Central memory CD4-positive, alpha-beta T cell (primary cell): ENCODE data around the gene PIP5K1A.
"Not testable (repeated sequence)": the region's sequence is repeated elsewhere in the genome, so short reads cannot be mapped to it uniquely, and the experiment has no call there.

Source experiments
- DNase-seq: peaks from one replicate; pipeline ENCODE4 v3.0.0; 2022
- total RNA-seq, 3 experiments: gene quantifications; one replicate each; lab custom pipeline; 2026; lab: John Stamatoyannopoulos, UW

The PIP5K1A gene, protein sequence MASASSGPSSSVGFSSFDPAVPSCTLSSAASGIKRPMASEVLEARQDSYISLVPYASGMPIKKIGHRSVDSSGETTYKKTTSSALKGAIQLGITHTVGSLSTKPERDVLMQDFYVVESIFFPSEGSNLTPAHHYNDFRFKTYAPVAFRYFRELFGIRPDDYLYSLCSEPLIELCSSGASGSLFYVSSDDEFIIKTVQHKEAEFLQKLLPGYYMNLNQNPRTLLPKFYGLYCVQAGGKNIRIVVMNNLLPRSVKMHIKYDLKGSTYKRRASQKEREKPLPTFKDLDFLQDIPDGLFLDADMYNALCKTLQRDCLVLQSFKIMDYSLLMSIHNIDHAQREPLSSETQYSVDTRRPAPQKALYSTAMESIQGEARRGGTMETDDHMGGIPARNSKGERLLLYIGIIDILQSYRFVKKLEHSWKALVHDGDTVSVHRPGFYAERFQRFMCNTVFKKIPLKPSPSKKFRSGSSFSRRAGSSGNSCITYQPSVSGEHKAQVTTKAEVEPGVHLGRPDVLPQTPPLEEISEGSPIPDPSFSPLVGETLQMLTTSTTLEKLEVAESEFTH
- 65.8 to 189 (median 74.3) reads per million in 3 experiments for total RNA-seq

DNA sequence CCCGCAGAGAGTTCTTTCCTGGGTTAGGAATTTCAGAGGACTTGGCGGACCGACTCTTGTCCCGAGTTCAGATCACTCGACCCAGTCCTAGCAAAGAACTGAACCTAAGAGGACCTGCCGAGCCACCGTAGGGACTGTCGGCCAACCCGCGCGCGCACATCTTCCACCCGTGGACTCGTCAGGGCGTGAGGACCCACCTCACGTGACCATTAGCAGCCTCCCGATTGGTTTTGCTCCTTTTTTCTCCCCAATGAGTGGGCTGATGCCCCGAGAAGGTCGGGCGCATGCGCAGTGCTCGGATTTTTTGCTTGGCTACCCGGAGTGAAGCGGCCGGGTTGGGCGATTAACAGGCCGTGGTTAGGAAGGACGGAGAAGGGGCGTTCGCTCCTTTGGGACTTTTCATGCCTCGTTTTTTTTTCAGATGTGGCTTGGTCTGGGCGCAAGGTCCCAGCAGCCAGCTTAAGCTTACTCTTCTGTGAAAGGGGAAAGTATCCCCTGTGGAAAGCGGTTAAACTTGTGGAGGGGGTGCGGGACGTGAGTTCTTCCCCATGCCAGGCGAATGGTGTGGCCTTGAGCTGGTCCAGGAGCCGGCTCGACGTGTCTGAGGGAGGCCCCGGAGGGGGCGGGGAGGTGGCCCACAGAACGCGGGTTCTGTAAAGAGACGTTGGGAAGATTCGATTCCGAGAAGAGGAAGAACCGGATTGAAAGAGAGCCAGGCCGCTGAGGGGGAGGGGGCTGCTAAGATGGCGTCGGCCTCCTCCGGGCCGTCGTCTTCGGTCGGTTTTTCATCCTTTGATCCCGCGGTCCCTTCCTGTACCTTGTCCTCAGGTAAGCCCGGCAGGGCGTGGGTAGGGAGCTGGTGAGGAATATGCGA lies at the start of gene PIP5K1A:
Gene PIP5K1A (plus strand): TSS at position 299 of the 874 bp plus-strand sequence. CDS start 445 bp downstream, at position 744.
- peak; percentile 98 for DNase-seq

DNA sequence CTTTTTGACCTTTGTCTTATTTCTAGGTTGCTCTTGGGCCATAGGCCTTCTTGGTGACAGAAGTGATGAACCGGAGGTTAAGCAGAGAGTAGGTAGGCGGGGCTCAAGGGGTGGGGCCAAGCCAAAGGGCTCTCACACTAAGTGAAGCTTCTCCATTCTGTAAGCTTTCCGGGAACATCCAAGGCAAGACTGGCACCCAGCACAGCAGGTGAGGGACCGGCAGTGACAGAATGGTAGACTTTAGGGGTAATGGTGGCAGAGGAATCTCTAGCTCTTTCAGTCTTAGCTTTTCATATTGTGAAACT lies 41.9 kb upstream of the PIP5K1A start, which contains the start of gene TNFAIP8L2:
Gene TNFAIP8L2 (plus strand): TSS at position 135 of the 305 bp plus-strand sequence. CDS start 2,049 bp downstream, outside the sequence.
- peak; percentile 58 for DNase-seq

DNA sequence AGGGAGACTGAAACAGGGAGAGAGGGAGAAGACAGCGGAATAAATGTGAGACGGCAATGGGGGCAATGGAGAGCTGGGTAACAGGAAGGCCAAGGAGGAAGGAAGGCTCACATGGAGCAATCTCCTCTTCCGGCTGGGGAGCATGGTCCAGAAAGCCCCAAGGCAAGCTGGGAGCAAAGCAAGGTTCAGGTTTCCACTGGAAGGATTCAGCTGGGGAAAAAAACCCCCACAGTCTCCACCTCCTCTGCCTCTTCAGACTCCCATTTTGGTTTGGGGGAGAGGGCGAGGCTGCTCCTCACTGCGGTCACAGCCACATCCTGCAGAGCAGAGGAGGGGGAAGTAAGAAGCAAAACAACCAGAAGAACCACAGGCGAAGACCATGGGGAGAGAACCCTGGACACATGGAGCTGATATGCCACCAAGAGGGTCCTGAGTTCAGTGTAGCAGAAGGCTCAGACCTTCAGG lies 41.3 kb upstream of the PIP5K1A start:
- DNase-seq, result peak; percentile 75

GRCh38 chr1:151158326-151158725 lies 40.0 kb upstream of the PIP5K1A start:
- DNase-seq, result no peak

DNA sequence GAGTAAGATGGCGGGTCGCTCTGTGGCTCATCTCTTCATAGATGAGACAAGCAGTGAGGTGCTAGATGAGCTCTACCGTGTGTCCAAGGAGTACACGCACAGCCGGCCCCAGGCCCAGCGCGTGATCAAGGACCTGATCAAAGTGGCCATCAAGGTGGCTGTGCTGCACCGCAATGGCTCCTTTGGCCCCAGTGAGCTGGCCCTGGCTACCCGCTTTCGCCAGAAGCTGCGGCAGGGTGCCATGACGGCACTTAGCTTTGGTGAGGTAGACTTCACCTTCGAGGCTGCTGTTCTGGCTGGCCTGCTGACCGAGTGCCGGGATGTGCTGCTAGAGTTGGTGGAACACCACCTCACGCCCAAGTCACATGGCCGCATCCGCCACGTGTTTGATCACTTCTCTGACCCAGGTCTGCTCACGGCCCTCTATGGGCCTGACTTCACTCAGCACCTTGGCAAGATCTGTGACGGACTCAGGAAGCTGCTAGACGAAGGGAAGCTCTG lies 39.6 kb upstream of the PIP5K1A start:
- no peak for DNase-seq

DNA sequence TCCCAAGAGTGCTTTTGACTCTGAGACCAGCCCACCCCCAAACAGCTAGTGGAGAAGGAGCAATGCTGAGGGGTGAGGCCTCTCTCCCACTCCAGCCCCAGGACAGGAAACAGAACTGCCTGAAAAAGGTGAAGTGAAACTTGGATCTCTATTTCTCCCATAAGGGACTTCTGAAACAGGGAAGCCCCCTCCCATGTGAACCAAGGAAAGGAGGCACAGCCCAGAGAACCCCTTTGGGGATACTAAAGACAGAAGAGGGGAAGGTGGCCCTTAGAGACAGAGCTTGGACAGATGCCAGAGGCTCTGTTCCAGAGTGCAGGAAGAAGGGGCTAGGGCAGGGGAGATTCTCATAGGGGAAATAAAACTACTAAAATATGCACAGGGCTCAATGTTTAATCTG lies 39.0 kb upstream of the PIP5K1A start:
- DNase-seq, result no peak

DNA sequence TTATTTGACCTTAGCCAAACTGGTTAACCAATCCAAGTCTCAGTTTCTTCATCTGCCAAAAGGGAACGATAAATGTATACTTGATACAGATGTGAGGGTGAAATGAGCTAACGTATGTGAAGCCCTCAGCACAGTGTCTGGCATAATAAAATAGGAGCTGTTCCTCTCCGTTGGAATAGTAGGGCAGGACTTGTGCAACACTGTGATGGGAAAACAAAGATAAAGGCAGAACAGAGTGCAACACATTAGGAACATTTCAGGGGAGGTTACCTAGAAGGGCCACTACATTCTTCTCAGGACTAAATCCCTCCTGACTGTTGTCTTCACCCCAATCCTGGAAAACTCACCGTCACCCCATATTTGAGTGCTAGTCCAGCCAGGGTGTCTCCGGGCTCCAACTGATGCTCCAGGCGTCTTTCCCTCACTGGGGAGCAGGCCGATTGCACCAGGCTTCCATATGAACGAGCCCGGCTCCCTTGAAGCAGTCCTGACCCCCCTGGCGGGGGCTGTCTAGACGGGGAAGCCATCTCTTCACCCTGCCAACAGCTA lies 33.5 kb upstream of the PIP5K1A start:
- no peak for DNase-seq

DNA sequence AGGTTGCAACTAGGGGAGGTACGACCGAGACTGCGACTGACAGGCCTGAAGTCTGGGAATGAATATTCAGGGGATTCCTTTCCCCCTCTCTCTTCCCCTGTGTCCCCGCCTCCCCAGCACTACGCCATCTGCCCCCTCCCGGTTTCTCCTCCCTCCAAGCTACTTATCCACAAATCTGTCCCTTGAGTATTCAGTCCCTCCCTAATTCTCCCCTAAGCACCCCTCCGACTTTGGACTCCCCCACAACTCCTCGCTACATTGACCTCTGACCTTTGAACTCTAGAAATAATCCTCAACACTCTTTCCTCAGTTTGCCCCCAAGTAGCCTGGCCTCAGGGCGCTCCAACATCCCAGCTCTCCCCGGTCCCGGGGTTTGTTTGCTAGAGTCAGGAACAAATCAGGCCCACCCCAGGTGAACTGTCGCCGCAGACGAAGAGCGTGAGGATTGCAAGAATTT lies 33.0 kb upstream of the PIP5K1A start:
- DNase-seq, result no peak

DNA sequence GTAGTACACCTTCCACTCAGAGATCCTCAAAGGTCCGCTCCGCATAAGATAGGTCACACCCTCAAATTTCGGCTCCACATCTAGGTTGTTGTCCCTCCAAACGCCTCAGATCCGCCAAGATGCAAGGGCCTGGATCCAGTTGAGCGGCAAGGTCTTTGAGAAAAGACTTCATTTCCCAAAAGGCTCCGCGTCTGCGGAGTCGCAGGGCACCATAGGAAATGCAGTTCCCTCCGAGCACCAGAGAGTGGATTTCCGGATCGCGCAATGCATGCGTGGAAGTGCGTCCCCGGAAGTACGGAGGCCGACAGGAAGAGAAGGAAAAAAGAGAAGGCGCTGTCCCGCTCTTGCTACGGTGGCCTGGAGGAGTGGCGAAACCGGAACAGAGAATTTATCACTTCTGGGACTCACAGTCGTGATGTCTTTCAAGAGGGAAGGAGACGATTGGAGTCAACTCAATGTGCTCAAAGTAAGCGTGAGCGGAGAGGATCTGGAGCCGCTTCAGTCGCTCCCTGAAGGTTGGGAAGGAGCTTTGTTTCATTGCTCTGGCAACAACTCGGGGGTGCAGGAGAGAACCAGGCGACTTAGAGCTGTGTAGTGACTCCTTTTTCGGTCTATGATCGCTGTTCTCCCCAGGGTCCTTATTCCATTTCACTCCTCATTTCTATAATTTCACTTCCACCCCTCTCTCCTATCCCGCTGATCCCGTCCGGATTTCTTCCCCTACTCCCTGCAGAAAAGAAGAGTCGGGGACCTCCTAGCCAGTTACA lies 32.4 kb upstream of the PIP5K1A start, which contains the start of the genes LYSMD1 and SCNM1:
Gene LYSMD1 (minus strand): TSS at position 165 of the 767 bp plus-strand sequence. CDS start 644 bp downstream, outside the sequence.
Gene SCNM1 (plus strand): TSS at position 407 of the 767 bp plus-strand sequence. CDS start 9 bp downstream, at position 416.
- DNase-seq, result peak; percentile 98

- DNase-seq, result no peak
Measured at GRCh38 chr1:151166505-151166956, 31.8 kb upstream of the PIP5K1A start.

DNA sequence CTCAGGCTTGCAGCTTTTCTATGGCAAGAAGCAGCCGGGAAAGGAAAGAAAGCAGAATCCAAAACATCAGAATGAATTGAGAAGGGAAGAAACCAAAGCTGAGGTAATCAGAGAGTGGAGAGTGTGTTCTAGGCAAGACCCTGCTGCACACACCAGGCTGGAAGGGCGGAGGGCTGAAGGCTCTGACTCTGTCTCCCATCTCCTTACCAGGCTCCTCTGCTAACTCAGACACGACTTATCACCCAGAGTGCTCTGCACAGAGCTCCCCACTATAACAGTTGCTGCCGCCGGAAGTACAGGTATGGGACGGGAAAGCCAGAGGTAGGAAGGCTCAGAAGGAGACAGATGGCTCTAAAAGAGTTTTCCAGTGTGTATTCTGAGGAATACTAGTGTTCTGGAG lies 31.2 kb upstream of the PIP5K1A start:
- no peak for DNase-seq

GRCh38 chr1:151171190-151171589 lies 27.2 kb upstream of the PIP5K1A start:
- no peak for DNase-seq

DNA sequence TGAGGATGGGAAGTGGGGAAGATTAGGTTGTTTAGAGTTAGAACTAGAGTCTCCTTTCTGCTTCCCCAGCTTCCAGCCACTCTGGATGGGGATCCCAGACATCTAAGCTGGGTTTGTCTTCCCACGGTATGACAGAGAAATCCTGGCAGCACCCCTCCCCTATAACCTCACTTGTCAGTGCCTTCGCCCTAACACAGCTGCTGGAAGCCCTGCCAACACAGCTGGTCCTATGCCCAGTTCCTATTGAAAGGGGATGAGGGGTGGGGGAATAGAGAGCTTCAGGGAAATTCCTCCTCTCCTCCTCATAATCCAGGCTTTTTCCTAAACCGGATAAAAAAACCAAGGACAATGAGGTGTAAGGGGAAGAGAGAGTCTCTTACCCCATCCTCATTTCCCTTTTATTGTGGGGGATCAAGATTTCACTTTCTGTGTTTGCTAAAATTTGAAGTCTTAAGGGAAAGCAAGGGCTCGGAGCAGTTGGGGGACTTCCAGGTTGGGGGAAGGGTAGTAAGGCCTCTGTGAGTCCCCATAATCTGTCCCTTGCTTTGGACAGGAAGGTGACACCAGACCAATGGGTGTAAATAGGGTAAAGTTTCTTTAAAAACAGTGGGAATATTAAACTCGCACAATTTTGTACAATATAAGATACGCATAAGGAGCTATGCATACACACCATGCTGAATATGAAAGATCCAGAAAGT lies 23.2 kb upstream of the PIP5K1A start:
- no peak for DNase-seq

DNA sequence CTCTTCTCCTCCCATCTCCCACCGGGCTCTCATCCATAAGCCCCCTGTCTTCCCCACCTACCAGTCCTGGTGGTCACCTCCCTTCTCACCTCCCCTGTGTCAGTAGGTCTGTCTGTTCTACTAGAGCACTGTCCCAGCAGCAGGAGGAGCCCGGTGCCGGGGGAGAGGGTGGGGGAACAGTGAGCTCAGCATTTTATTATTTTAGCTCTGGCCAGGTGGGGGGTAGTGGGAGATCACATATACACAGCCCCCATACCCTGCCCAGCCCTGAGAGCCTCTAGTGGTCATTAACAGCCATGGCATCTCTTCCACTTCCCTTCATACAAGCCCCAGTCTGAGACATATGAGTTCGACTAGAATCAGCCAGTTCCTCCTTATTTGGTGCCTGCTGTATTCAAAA lies 22.5 kb upstream of the PIP5K1A start, which contains the start of gene TMOD4:
Gene TMOD4 (minus strand): TSS at position 119 of the 400 bp plus-strand sequence. CDS start 1,106 bp downstream, outside the sequence.
- no peak for DNase-seq

GRCh38 chr1:151176514-151177045 lies 21.8 kb upstream of the PIP5K1A start:
- no peak for DNase-seq

DNA sequence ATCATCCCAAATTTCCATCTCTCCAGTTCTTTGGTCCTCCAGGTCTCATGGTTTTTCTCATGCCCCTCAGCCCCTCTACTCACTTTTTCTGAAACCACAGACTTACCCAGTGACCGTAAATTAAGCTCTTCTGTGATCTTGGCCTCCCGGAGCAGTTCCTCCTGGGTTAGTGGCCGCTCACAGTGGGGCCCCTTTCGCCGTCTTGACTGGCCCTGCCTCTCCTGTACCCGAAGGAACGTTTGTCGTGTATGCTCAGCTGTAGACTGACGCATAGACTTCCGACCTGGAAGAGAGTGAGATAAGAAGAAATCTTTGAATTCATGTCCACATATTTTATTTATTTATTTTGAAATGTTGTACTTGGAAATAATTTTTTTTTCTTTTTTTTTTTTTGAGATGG lies 14.1 kb upstream of the PIP5K1A start:
- DNase-seq, result no peak

DNA sequence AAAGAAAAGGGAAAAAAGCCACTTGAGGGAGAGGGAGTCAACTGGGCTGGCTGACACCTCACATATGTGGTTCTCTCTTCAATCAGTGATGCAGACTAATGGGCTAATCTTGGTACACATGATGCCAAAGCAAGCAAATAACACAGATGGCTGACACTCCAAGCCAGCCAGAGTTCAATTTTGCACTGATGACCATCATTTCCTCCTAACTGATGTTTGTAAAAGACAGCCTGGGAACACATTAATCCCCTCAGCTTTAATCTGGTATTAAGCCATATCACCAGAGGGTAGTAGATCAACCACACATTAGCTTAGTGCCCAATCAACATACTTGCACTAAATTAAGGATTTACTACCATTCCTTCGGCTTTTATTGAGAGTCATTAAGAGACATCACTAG lies 11.1 kb upstream of the PIP5K1A start:
- DNase-seq, result no peak

GRCh38 chr1:151188667-151189066 lies 9.7 kb upstream of the PIP5K1A start:
- not testable (repeated sequence) for DNase-seq

GRCh38 chr1:151189637-151190445 lies 8.5 kb upstream of the PIP5K1A start, which contains the start of gene VPS72:
VPS72 (minus strand) TSS chr1:151190197; CDS start chr1:151190121, 76 bp downstream.
- DNase-seq, result peak; percentile 83
